HUES6 (cell line): Measurements from ENCODE around the gene FBF1.
"Not testable (repeated sequence)": the region's sequence is repeated elsewhere in the genome, so short reads cannot be mapped to it uniquely, and the experiment has no call there.

Experiments
- H3K27ac ChIP-seq: 2 replicates; pipeline ENCODE4 v1.7.0; 2013; ENCODE audit warnings: low read depth, mild to moderate bottlenecking, low read length, inconsistent platforms
- H3K27me3 ChIP-seq: 2 replicates; pipeline ENCODE4 v1.6.1; 2013; ENCODE audit warnings: low read length; ENCODE audit not compliant: control insufficient read depth, insufficient read depth
- H3K36me3 ChIP-seq: 2 replicates; pipeline ENCODE4 v1.6.1; 2013; ENCODE audit warnings: low read length; ENCODE audit not compliant: control insufficient read depth, insufficient read depth
- H3K4me1 ChIP-seq: 2 replicates; pipeline ENCODE4 v1.6.1; 2013; ENCODE audit warnings: low read length; ENCODE audit not compliant: control insufficient read depth, insufficient read depth
- H3K4me3 ChIP-seq: 2 replicates; pipeline ENCODE4 v1.5.1; 2013; ENCODE audit warnings: low read depth, low read length
- H3K9ac ChIP-seq: one replicate; pipeline ENCODE4 v1.6.1; 2013; ENCODE audit warnings: mild to moderate bottlenecking, low read length
- H3K9me3 ChIP-seq: 2 replicates; pipeline ENCODE4 v1.6.1; 2013; ENCODE audit warnings: low read depth, low read length; ENCODE audit not compliant: control insufficient read depth, insufficient read depth

The FBF1 gene

GRCh38 chr17:75870228-75870627 is 70.6 kb downstream of the FBF1 start:
- H3K4me3 ChIP-seq, H3K27me3 ChIP-seq, H3K27ac ChIP-seq, H3K9ac ChIP-seq, H3K36me3 ChIP-seq, H3K9me3 ChIP-seq: not testable (repeated sequence)
- peaks cover 23% of the 10 kb centered on the region for H3K4me1 ChIP-seq

- no peak overlapping the region for H3K4me3 ChIP-seq
- H3K27me3 ChIP-seq = no peaks in the 10 kb centered on the region
- H3K27ac ChIP-seq = no peak overlapping the region
- no peaks in the 10 kb centered on the region for H3K9me3 ChIP-seq
- H3K36me3 ChIP-seq = no peaks in the 10 kb centered on the region
- H3K9ac ChIP-seq = peak overlapping the region; percentile 33
- peaks cover 26% of the 10 kb centered on the region for H3K4me1 ChIP-seq
These were observed 71.3 kb downstream of the FBF1 start for GRCh38 chr17:75869282-75870141.

- not testable (repeated sequence) for H3K9ac ChIP-seq, H3K9me3 ChIP-seq, H3K4me3 ChIP-seq, H3K27ac ChIP-seq, H3K36me3 ChIP-seq, H3K27me3 ChIP-seq
- H3K4me1 ChIP-seq = peaks cover 30% of the 10 kb centered on the region
These were observed 72.0 kb downstream of the FBF1 start for GRCh38 chr17:75868730-75869281.

GRCh38 chr17:75865404-75866188 is 75.2 kb downstream of the FBF1 start:
- H3K9me3 ChIP-seq, H3K27ac ChIP-seq, H3K4me3 ChIP-seq, H3K36me3 ChIP-seq, H3K27me3 ChIP-seq, H3K9ac ChIP-seq: not testable (repeated sequence)
- peaks cover 18% of the 10 kb centered on the region; the same call in 1 of the 2 replicates for H3K4me1 ChIP-seq

GRCh38 chr17:75864887-75865286 is 76.0 kb downstream of the FBF1 start:
- not testable (repeated sequence) for H3K27me3 ChIP-seq, H3K27ac ChIP-seq, H3K9me3 ChIP-seq, H3K36me3 ChIP-seq, H3K9ac ChIP-seq, H3K4me3 ChIP-seq
- peaks cover 16% of the 10 kb centered on the region; the same call in 1 of the 2 replicates for H3K4me1 ChIP-seq

- H3K4me1 ChIP-seq = peaks cover 11% of the 10 kb centered on the region; the same call in 1 of the 2 replicates
- H3K9ac ChIP-seq = no peak overlapping the region
- H3K27me3 ChIP-seq = no peaks in the 10 kb centered on the region
- no peak overlapping the region for H3K4me3 ChIP-seq
- H3K9me3 ChIP-seq = no peaks in the 10 kb centered on the region
- H3K27ac ChIP-seq = no peak overlapping the region
- H3K36me3 ChIP-seq = no peaks in the 10 kb centered on the region
These were observed 76.4 kb downstream of the FBF1 start for GRCh38 chr17:75864448-75864871.

GRCh38 chr17:75861927-75862317 is 78.9 kb downstream of the FBF1 start:
- H3K4me3 ChIP-seq = no peak overlapping the region
- no peak overlapping the region for H3K9ac ChIP-seq
- no peaks in the 10 kb centered on the region for H3K9me3 ChIP-seq
- no peak overlapping the region for H3K27ac ChIP-seq
- H3K27me3 ChIP-seq = no peaks in the 10 kb centered on the region
- no peaks in the 10 kb centered on the region for H3K36me3 ChIP-seq
- peaks cover 7% of the 10 kb centered on the region; the same call in 1 of the 2 replicates for H3K4me1 ChIP-seq
